PFSK-1 (cell line): ENCODE results near the gene ZFPM1.

ENCODE experiments used
- FOXP2 ChIP-seq: optimal IDR thresholded peaks from 2 replicates; pipeline ENCODE3; 2011; ENCODE audit warnings: borderline replicate concordance, control low read depth, inconsistent platforms; ENCODE audit not compliant: insufficient read depth; ENCODE audit errors: extremely low read length, extremely low read depth
- POLR2AphosphoS5 ChIP-seq: IDR thresholded peaks from 2 replicates; pipeline ENCODE4 v1.6.1; 2012; ENCODE audit warnings: low read depth, mild to moderate bottlenecking, control low read depth, low read length, moderate library complexity
- REST ChIP-seq, 2 experiments: IDR thresholded peaks; 2 replicates each; pipeline versions ENCODE4 v1.6.1 to v1.8.0; 2011 to 2012; ENCODE audit warnings: low read depth in 2 of 2, low read length in 2 of 2, control low read depth in 1 of 2, inconsistent platforms in 1 of 2, mild to moderate bottlenecking in 1 of 2, moderate library complexity in 1 of 2; ENCODE audit not compliant: insufficient read depth in 1 of 2
- SIN3A ChIP-seq: IDR thresholded peaks from 2 replicates; pipeline ENCODE4 v1.6.1; 2012; ENCODE audit warnings: mild to moderate bottlenecking, low read length, moderate library complexity, borderline replicate concordance; ENCODE audit not compliant: insufficient read depth
- TAF1 ChIP-seq: IDR thresholded peaks from 2 replicates; pipeline ENCODE4 v1.6.1; 2012; ENCODE audit warnings: low read length, control low read depth, borderline replicate concordance; ENCODE audit not compliant: insufficient read depth

The ZFPM1 gene

GRCh38 chr16:88466949-88467348, 13.9 kb downstream of the ZFPM1 start:
- TF ChIP-seq POLR2AphosphoS5 (no peak), FOXP2 (no peak), REST (IDR thresholded peaks at IDR 0.05; ENCODE audit: insufficient read depth in 1 of 2, low read depth in 2 of 2, low read length in 2 of 2) (no peak), SIN3A (no peak), TAF1 (no peak)

GRCh38 chr16:88467541-88467944, 14.5 kb downstream of the ZFPM1 start:
- TF ChIP-seq POLR2AphosphoS5 = no peak
- TF ChIP-seq TAF1 = no peak
- TF ChIP-seq FOXP2 = no peak
- TF ChIP-seq REST (IDR thresholded peaks at IDR 0.05; ENCODE audit: insufficient read depth in 1 of 2, low read depth in 2 of 2, low read length in 2 of 2) = no peak
- TF ChIP-seq SIN3A = no peak

GRCh38 chr16:88468275-88469129, 15.4 kb downstream of the ZFPM1 start:
- no peak for TF ChIP-seq SIN3A
- TF ChIP-seq REST (IDR thresholded peaks at IDR 0.05; ENCODE audit: insufficient read depth in 1 of 2, low read depth in 2 of 2, low read length in 2 of 2) = no peak
- TF ChIP-seq FOXP2 = no peak
- no peak for TF ChIP-seq POLR2AphosphoS5
- no peak for TF ChIP-seq TAF1

GRCh38 chr16:88469615-88470395, 16.7 kb downstream of the ZFPM1 start:
- TF ChIP-seq FOXP2 (no peak), SIN3A (no peak), REST (IDR thresholded peaks at IDR 0.05; ENCODE audit: insufficient read depth in 1 of 2, low read depth in 2 of 2, low read length in 2 of 2) (no peak), POLR2AphosphoS5 (no peak), TAF1 (no peak)
